Epithelial cell of prostate (primary cell): ENCODE results near the gene SMIM7.

Experiments
- DNase-seq: peaks from one replicate; pipeline ENCODE4 v3.0.0-alpha.2; 2011; ENCODE audit warnings: low read depth, low spot score
- H3K27ac ChIP-seq: fragments of 450-650 bp; 2 replicates; pipeline ENCODE4 v1.5.1; 2017; ENCODE audit warnings: mild to moderate bottlenecking

The SMIM7 gene

GRCh38 chr19:16601378-16602052, 58.4 kb downstream of the SMIM7 start:
- H3K27ac ChIP-seq, result no peak overlapping the region
- DNase-seq, result no peak

- no peak overlapping the region for H3K27ac ChIP-seq
- DNase-seq, result no peak
These were observed 59.1 kb downstream of the SMIM7 start for GRCh38 chr19:16600824-16601223.

GRCh38 chr19:16599655-16600346, 60.1 kb downstream of the SMIM7 start:
- H3K27ac ChIP-seq, result no peak overlapping the region
- no peak for DNase-seq

GRCh38 chr19:16598848-16599247, 61.1 kb downstream of the SMIM7 start:
- DNase-seq, result no peak
- no peak overlapping the region for H3K27ac ChIP-seq

- no peak overlapping the region for H3K27ac ChIP-seq
- DNase-seq, result no peak
These were observed 63.5 kb downstream of the SMIM7 start for GRCh38 chr19:16596399-16596798.
